NCI-H1105 treated with DMSO at 0.1 percent for 48 hours (cell line): ENCODE data around the gene LRRC70.

Source experiments
- DNase-seq: peaks from one replicate; lab custom pipeline; 2025; lab: John Stamatoyannopoulos, UW

Gene LRRC70

GRCh38 chr5:62575489-62575888, 3.1 kb upstream of the LRRC70 start:
- no peak for DNase-seq

GRCh38 chr5:62576570-62577170, 1.9 kb upstream of the LRRC70 start:
- no peak for DNase-seq

GRCh38 chr5:62577488-62577887, 1.1 kb upstream of the LRRC70 start:
- no peak for DNase-seq

GRCh38 chr5:62579761-62580160, 1.1 kb downstream of the LRRC70 start:
- no peak for DNase-seq

GRCh38 chr5:62581836-62582597, 3.4 kb downstream of the LRRC70 start:
- no peak for DNase-seq

- no peak for DNase-seq
These were observed 5.8 kb downstream of the LRRC70 start for GRCh38 chr5:62584391-62584790.

- no peak for DNase-seq
These were observed 6.7 kb downstream of the LRRC70 start for GRCh38 chr5:62585306-62585705.

GRCh38 chr5:62585751-62586150, 7.1 kb downstream of the LRRC70 start:
- no peak for DNase-seq

- no peak for DNase-seq
These were observed 9.1 kb downstream of the LRRC70 start for GRCh38 chr5:62587737-62588136.

- DNase-seq = no peak
These were observed 10.0 kb downstream of the LRRC70 start for GRCh38 chr5:62588668-62589067.

- DNase-seq = no peak
These were observed 10.9 kb downstream of the LRRC70 start for GRCh38 chr5:62589504-62589903.

- no peak for DNase-seq
These were observed 11.8 kb downstream of the LRRC70 start for GRCh38 chr5:62590387-62590786.

GRCh38 chr5:62592558-62592957, 13.9 kb downstream of the LRRC70 start:
- no peak for DNase-seq

GRCh38 chr5:62593331-62593730, 14.7 kb downstream of the LRRC70 start:
- no peak for DNase-seq

- no peak for DNase-seq
These were observed 15.9 kb downstream of the LRRC70 start for GRCh38 chr5:62594364-62594984.

- DNase-seq = no peak
These were observed 17.5 kb downstream of the LRRC70 start for GRCh38 chr5:62596096-62596495.

- no peak for DNase-seq
These were observed 18.1 kb downstream of the LRRC70 start for GRCh38 chr5:62596691-62597090.

GRCh38 chr5:62597314-62597713, 18.7 kb downstream of the LRRC70 start:
- DNase-seq = no peak

- no peak for DNase-seq
These were observed 22.1 kb downstream of the LRRC70 start for GRCh38 chr5:62600560-62601252.

- no peak for DNase-seq
These were observed 25.3 kb downstream of the LRRC70 start for GRCh38 chr5:62603934-62604333.

- DNase-seq = no peak
These were observed 27.0 kb downstream of the LRRC70 start for GRCh38 chr5:62605638-62606037.

- no peak for DNase-seq
These were observed 28.3 kb downstream of the LRRC70 start for GRCh38 chr5:62606878-62607277.

GRCh38 chr5:62607615-62608014, 29.0 kb downstream of the LRRC70 start:
- no peak for DNase-seq
